A673 (cell line): ENCODE data around the gene RNF180. TPM values are rescaled to one million over a fixed set of nuclear protein-coding genes. Genes with fewer than 3 reads are reported as not detected.

Experiments
- BruUV-seq: library from RNA; stranded (reverse); fragments of 400-500 nt; replicated peaks from 2 replicates; lab custom pipeline; 2021; lab: Mats Ljungman, UMichigan
- CTCF ChIA-PET: fragments of 300-600 bp; sonication (Branson Sonifier 250); formaldehyde crosslinking; loops from one replicate; lab custom pipeline; 2022; ENCODE audit warnings: antibody characterized with exemption; lab: Charles Lee
- POLR2A ChIA-PET: fragments of 300-600 bp; sonication (Branson Sonifier 250); formaldehyde crosslinking; loops from one replicate; lab custom pipeline; 2022; ENCODE audit warnings: antibody characterized with exemption; ENCODE audit not compliant: low non-redundant PET; lab: Charles Lee
- DNase-seq: peaks from one replicate; pipeline ENCODE4 v3.0.0-alpha.2; 2015; ENCODE audit warnings: low spot score
- H3K27ac ChIP-seq: fragments of 200-600 bp; sonication (generic); 2 replicates; pipeline ENCODE4 v1.5.1; 2016; ENCODE audit warnings: mixed run types, low read depth, mild to moderate bottlenecking, mixed read lengths, antibody characterized with exemption, low read length; ENCODE audit not compliant: poor library complexity, severe bottlenecking
- H3K27me3 ChIP-seq: fragments of 200-600 bp; sonication (generic); replicated peaks from 2 replicates; pipeline ENCODE4 v1.6.1; 2017; ENCODE audit warnings: mixed run types, low read depth, mild to moderate bottlenecking, mixed read lengths, antibody characterized with exemption, low read length; ENCODE audit not compliant: insufficient read depth, poor library complexity
- H3K36me3 ChIP-seq: fragments of 200-600 bp; sonication (generic); 2 replicates; pipeline ENCODE4 v1.6.1; 2016; ENCODE audit warnings: mixed run types, mild to moderate bottlenecking, mixed read lengths, antibody characterized with exemption, low read length; ENCODE audit not compliant: insufficient read depth, poor library complexity, severe bottlenecking
- H3K4me1 ChIP-seq: fragments of 200-600 bp; sonication (generic); 2 replicates; pipeline ENCODE4 v1.6.1; 2017; ENCODE audit warnings: mixed run types, mild to moderate bottlenecking, mixed read lengths, antibody characterized with exemption, low read length; ENCODE audit not compliant: insufficient read depth, poor library complexity, severe bottlenecking
- H3K4me3 ChIP-seq: fragments of 200-600 bp; sonication (generic); 2 replicates; pipeline ENCODE4 v1.5.1; 2016; ENCODE audit warnings: low read depth, mixed run types, mild to moderate bottlenecking, mixed read lengths, low read length; ENCODE audit not compliant: poor library complexity, severe bottlenecking
- H3K9me3 ChIP-seq: fragments of 200-600 bp; sonication (generic); 2 replicates; pipeline ENCODE4 v1.6.1; 2016; ENCODE audit warnings: mixed run types, low read depth, mild to moderate bottlenecking, mixed read lengths, antibody characterized with exemption, low read length; ENCODE audit not compliant: poor library complexity, severe bottlenecking
- CTCF ChIP-seq: fragments of 300-800, 200-600 bp; sonication (generic); conservative IDR thresholded peaks from 2 replicates; pipeline ENCODE4 v1.5.1; 2017; ENCODE audit warnings: low read depth, mild to moderate bottlenecking, antibody characterized with exemption, low read length, moderate library complexity, mixed read lengths
- EZH2 ChIP-seq: fragments of 200-600 bp; sonication (generic); IDR thresholded peaks from 2 replicates; pipeline ENCODE4 v1.6.1; 2017; ENCODE audit warnings: borderline replicate concordance, low read depth, mild to moderate bottlenecking, mixed read lengths, antibody characterized with exemption, low read length; ENCODE audit not compliant: poor library complexity, severe bottlenecking
- intact Hi-C: fragments of 100-400 bp; cut with micrococcal nuclease; formaldehyde crosslinking; loops from one replicate; pipeline ENCODE4 v1.10.0; 2022; ENCODE audit not compliant: unreplicated experiment
- total RNA-seq: library from RNA; stranded (reverse); gene quantifications from 2 replicates; pipeline ENCODE4 v1.2.3, GENCODE V29; 2021

RNF180 gene
- total RNA-seq, 1 experiment from 2014 or later, result 0.67 TPM

- no TSS peak for BruUV-seq
- ChIA-PET CTCF (no interaction called here), POLR2A (no interaction called here)
- H3K4me3 ChIP-seq, result no peak overlapping the region
- no peaks in the 10 kb centered on the region for H3K9me3 ChIP-seq
- TF ChIP-seq CTCF, result no peak
- no peak for TF ChIP-seq EZH2
- no peaks in the 10 kb centered on the region for H3K36me3 ChIP-seq
- H3K27me3 ChIP-seq, result no peaks in the 10 kb centered on the region
- no peak overlapping the region for H3K27ac ChIP-seq
- intact Hi-C loops, result no loop called here
- H3K4me1 ChIP-seq, result no peaks in the 10 kb centered on the region
- no peak for DNase-seq
These were observed 18.3 kb downstream of the RNF180 start for GRCh38 chr5:64183956-64184355.

GRCh38 chr5:64184832-64185231 lies 19.2 kb downstream of the RNF180 start:
- Histone ChIP-seq H3K27me3 (no peaks in the 10 kb centered on the region), H3K27ac (no peak overlapping the region), H3K4me3 (no peak overlapping the region), H3K4me1 (no peaks in the 10 kb centered on the region), H3K36me3 (no peaks in the 10 kb centered on the region), H3K9me3 (no peaks in the 10 kb centered on the region)
- POLR2A ChIA-PET, result no interaction called here
- CTCF ChIA-PET, result no interaction called here
- DNase-seq, result no peak
- TF ChIP-seq CTCF (no peak), EZH2 (no peak)
- BruUV-seq, result no TSS peak
- intact Hi-C loops, result no loop called here

DNA sequence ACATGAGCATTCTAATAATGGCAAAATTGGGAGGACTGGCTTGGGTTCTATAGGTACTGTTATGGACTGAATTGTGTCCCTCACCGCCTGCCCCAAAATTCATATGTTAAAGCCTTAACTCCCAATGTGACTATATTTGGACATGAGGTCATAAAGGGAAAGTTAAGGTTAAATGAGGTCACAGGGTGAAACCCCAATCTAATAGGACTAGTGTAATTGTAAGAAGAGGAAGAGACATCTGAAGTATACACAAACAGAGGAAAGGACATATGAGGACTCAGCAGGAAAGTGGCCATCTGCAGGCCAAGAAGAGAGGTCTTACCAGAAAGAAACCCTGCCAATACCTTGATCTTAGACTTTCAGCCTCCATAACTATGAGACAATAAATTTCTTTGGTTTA lies 23.1 kb downstream of the RNF180 start:
- H3K36me3 ChIP-seq, result no peaks in the 10 kb centered on the region
- H3K27ac ChIP-seq, result no peak overlapping the region
- TF ChIP-seq CTCF, result no peak
- no peak for TF ChIP-seq EZH2
- H3K27me3 ChIP-seq, result no peaks in the 10 kb centered on the region
- H3K4me1 ChIP-seq, result no peaks in the 10 kb centered on the region
- H3K4me3 ChIP-seq, result no peak overlapping the region
- ChIA-PET POLR2A (no interaction called here), CTCF (no interaction called here)
- no peak for DNase-seq
- no peaks in the 10 kb centered on the region for H3K9me3 ChIP-seq
- intact Hi-C loops, result no loop called here
- no TSS peak for BruUV-seq
